Upper lobe of left lung (tissue), 4 donors: Measurements from ENCODE around the gene FNDC7.

ENCODE experiments used
- POLR2AphosphoS5 ChIP-seq, 2 donors: sonication (generic); formaldehyde crosslinking; IDR thresholded peaks; one replicate each; pipeline ENCODE4 v1.5.1; 2017; ENCODE audit warnings: antibody characterized with exemption in 2 of 2
- TF ChIP-seq, protein P1 (sequence below), 6 experiments: fragments of 450-650 bp in 4 of 6; fragments of 200-600 bp in 2 of 6; sonication (generic) in 2 of 6; IDR thresholded peaks; one replicate each; pipeline ENCODE4 v1.5.1; 2016 to 2019; ENCODE audit warnings: antibody characterized with exemption in 6 of 6

DNA sequence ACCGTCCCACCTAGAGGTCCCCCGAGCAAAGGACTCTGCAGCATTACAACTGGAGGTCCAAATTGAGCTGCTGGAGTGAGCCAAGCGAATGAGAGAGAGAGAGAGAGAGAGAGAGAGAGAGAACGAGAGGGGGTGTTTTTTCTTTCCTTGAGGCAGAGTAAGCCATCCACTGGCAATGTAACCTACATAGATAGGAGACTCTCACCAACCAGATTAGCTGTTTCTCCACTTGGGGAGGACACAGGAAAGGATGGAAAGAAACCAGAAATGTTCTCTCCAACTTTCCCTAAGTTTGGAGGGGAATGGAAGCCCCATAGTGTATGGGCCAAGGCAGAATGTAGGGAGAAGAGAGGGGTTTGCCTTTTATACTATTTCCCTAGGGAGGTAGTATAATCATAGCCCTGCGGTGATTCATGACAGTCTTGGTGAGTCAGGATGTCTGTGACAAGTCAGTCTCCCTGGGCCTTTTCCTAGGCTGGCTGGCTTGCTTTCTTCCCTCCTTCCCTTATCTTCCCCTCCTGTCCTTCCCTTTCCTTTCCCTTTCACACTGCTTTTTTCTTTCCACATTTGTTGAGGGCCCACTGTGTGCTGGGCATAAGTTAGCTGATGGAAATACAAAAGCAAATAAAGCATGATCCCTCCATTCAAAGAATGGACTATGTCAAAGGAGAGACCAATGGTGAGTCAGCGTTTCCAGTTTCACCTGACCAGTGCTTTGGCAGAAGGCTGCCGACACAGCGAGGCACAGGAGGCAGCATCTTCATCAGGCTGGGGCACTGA, 7.1 kb downstream of the FNDC7 start:
- TF ChIP-seq, protein P1, sequence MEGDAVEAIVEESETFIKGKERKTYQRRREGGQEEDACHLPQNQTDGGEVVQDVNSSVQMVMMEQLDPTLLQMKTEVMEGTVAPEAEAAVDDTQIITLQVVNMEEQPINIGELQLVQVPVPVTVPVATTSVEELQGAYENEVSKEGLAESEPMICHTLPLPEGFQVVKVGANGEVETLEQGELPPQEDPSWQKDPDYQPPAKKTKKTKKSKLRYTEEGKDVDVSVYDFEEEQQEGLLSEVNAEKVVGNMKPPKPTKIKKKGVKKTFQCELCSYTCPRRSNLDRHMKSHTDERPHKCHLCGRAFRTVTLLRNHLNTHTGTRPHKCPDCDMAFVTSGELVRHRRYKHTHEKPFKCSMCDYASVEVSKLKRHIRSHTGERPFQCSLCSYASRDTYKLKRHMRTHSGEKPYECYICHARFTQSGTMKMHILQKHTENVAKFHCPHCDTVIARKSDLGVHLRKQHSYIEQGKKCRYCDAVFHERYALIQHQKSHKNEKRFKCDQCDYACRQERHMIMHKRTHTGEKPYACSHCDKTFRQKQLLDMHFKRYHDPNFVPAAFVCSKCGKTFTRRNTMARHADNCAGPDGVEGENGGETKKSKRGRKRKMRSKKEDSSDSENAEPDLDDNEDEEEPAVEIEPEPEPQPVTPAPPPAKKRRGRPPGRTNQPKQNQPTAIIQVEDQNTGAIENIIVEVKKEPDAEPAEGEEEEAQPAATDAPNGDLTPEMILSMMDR (IDR thresholded peaks at IDR 0.05), result no peak
- TF ChIP-seq POLR2AphosphoS5 (IDR thresholded peaks at IDR 0.05), result no peak
